Spinal cord (tissue), 10 donors: ENCODE data around the gene DAPK1. TPM values are rescaled to one million over a fixed set of nuclear protein-coding genes. Genes with fewer than 3 reads are reported as not detected.

Experiments used
- DNase-seq, 6 donors: peaks; one replicate each; pipeline versions ENCODE4 v3.0.0 to v3.0.0-alpha.2; 2013 to 2015; ENCODE audit warnings: low spot score in 6 of 6, low read depth in 4 of 6
- H3K27ac ChIP-seq: one replicate; pipeline ENCODE4 v1.5.1; 2013; ENCODE audit warnings: low read depth, low read length, control low read depth
- H3K27me3 ChIP-seq: one replicate; pipeline ENCODE4 v1.6.1; 2013; ENCODE audit warnings: low read length; ENCODE audit not compliant: control insufficient read depth, insufficient read depth
- H3K36me3 ChIP-seq: one replicate; pipeline ENCODE4 v1.6.1; 2013; ENCODE audit warnings: low read length; ENCODE audit not compliant: control insufficient read depth, insufficient read depth
- H3K4me1 ChIP-seq: one replicate; pipeline ENCODE4 v1.6.1; 2013; ENCODE audit warnings: low read length; ENCODE audit not compliant: control insufficient read depth, insufficient read depth
- H3K4me3 ChIP-seq: one replicate; pipeline ENCODE4 v1.5.1; 2013; ENCODE audit warnings: low read depth, low read length, control low read depth
- H3K9me3 ChIP-seq: one replicate; pipeline ENCODE4 v1.6.1; 2013; ENCODE audit warnings: low read length; ENCODE audit not compliant: control insufficient read depth, insufficient read depth
- WGBS: methylation state at CpG from one replicate; pipeline ENCODE4 v1.1.5; 2013; ENCODE audit warnings: missing lambda C conversion rate; ENCODE audit not compliant: insufficient coverage; 5-methylcytosine and 5-hydroxymethylcytosine counted together
- polyA plus RNA-seq, 2 donors: library from polyadenylated mRNA; unstranded; fragments of 120-200 nt; gene quantifications; one replicate each; pipeline ENCODE4 v1.2.1, GENCODE V29; 2013; ENCODE audit not compliant: insufficient read length in 2 of 2
- total RNA-seq, 2 donors: library from RNA; depleted of rRNA in 1 of 2; stranded (reverse); fragments of 120-200 nt in 1 of 2; fragments of >200 nt in 1 of 2; gene quantifications; one replicate each; pipeline versions ENCODE4 v1.2.3 to v1.2.4, GENCODE V29; 2013 to 2014
- donor health status: healthy.

Gene DAPK1
- total and polyA plus RNA-seq, 4 donors, result 53.3 to 82.6 (median 77.9) TPM

GRCh38 chr9:87610200-87611155 is 112.8 kb downstream of the DAPK1 start:
- no peak overlapping the region for H3K4me3 ChIP-seq
- H3K36me3 ChIP-seq, result peaks cover 16% of the 10 kb centered on the region
- 87% methylated on average over 7 of the region's 12 CpGs for WGBS
- H3K27ac ChIP-seq, result no peak overlapping the region
- no peaks in the 10 kb centered on the region for H3K27me3 ChIP-seq
- H3K4me1 ChIP-seq, result peaks cover 21% of the 10 kb centered on the region
- DNase-seq, result no peak
- no peaks in the 10 kb centered on the region for H3K9me3 ChIP-seq

- no peak for DNase-seq
- no peaks in the 10 kb centered on the region for H3K27me3 ChIP-seq
- no peak overlapping the region for H3K27ac ChIP-seq
- no peaks in the 10 kb centered on the region for H3K9me3 ChIP-seq
- no peak overlapping the region for H3K4me3 ChIP-seq
- H3K36me3 ChIP-seq, result peaks cover 14% of the 10 kb centered on the region
- peaks cover 13% of the 10 kb centered on the region for H3K4me1 ChIP-seq
- 100% methylated on average over 3 of the region's 4 CpGs for WGBS
These were observed 114.1 kb downstream of the DAPK1 start for GRCh38 chr9:87611776-87612175.

- H3K27me3 ChIP-seq, result no peaks in the 10 kb centered on the region
- DNase-seq, result no peak
- H3K4me1 ChIP-seq, result peaks cover 13% of the 10 kb centered on the region
- H3K9me3 ChIP-seq, result no peaks in the 10 kb centered on the region
- 100% methylated on average over 1 of the region's 3 CpGs for WGBS
- H3K4me3 ChIP-seq, result no peak overlapping the region
- peak overlapping the region; percentile 37 for H3K27ac ChIP-seq
- H3K36me3 ChIP-seq, result peaks cover 15% of the 10 kb centered on the region
These were observed 114.9 kb downstream of the DAPK1 start for GRCh38 chr9:87612536-87612935.

DNA sequence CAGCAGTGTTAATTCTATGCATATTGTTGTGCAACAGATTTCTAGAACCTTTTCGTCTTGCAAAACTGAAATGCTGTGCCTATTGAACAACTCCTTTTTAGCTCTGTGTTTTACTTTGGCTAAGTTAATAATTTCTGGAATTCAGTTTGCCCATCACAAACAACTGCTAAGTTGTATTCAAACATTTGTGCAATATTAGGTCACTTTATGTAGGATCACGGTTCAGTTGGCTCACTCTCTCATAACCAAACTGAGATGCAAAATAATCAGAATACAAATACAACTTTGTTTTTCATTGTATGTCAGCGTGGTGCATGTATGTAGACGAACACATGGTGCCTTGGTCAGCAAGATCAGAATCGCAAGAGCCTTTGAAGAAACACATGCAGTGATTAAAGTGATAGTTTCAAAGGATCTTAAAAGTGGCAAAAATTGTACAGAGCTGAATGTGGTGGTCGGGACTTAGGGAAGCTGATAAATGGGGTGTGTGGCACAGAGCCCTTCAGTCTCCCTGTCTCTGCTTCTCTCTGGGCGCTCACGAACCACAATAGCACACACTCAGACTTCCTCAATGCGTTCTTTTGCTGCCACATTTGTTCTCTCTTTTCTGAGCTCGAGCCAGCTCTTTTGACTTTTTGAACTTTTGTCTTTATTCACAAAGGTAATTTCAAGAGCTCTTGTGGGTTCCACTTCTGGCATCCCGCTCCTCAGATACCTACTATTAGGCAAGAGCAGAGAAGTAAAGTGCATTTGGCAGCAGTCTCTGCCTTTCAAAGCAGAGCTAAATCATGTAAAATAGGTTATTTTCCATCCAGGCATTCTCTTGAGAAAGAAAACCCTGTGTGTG is 115.8 kb downstream of the DAPK1 start:
- Histone ChIP-seq H3K9me3 (no peaks in the 10 kb centered on the region), H3K27me3 (no peaks in the 10 kb centered on the region), H3K27ac (no peak overlapping the region), H3K4me1 (peaks cover 12% of the 10 kb centered on the region), H3K36me3 (peaks cover 18% of the 10 kb centered on the region), H3K4me3 (no peak overlapping the region)
- DNase-seq, result peak in 5 of 6 donors; percentile 24 to 84 (median 53)
- WGBS, result 24% methylated on average over 4 of the region's 11 CpGs

- Histone ChIP-seq H3K4me1 (peaks cover 8% of the 10 kb centered on the region), H3K27ac (no peak overlapping the region), H3K27me3 (no peaks in the 10 kb centered on the region), H3K4me3 (no peak overlapping the region), H3K36me3 (peaks cover 26% of the 10 kb centered on the region), H3K9me3 (no peaks in the 10 kb centered on the region)
- 83% methylated on average over 7 of the region's 7 CpGs for WGBS
- no peak for DNase-seq
These were observed 116.7 kb downstream of the DAPK1 start for GRCh38 chr9:87614397-87614796.

DNA sequence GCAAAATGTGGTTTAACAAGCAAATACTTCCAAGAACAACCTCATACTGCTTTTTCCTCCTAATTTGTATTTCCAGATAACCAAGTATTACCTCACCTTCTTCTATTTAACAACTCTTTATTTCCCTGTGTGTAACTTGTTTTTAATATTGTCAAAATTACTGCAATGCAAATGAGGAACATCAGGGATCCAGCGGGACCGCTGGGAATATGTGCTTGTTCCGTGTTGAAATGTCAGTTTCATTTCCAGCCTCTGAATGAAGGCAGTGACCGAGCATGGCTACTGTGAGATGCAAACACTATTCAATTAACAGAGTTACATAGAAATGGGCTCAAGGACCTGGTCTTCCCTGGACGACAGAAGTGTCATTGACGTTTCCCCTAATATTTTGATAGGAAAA is 117.5 kb downstream of the DAPK1 start:
- Histone ChIP-seq H3K27me3 (no peaks in the 10 kb centered on the region), H3K4me1 (peaks cover 16% of the 10 kb centered on the region), H3K27ac (no peak overlapping the region), H3K4me3 (no peak overlapping the region), H3K9me3 (no peaks in the 10 kb centered on the region), H3K36me3 (peaks cover 30% of the 10 kb centered on the region)
- no CpG with 5 or more reads among the region's 6 CpGs for WGBS
- no peak for DNase-seq

- 100% methylated on average over 3 of the region's 6 CpGs for WGBS
- H3K4me3 ChIP-seq, result no peak overlapping the region
- H3K36me3 ChIP-seq, result peaks cover 30% of the 10 kb centered on the region
These were observed 118.0 kb downstream of the DAPK1 start for GRCh38 chr9:87615547-87616148.

GRCh38 chr9:87618226-87618625 is 120.6 kb downstream of the DAPK1 start:
- H3K27ac ChIP-seq, result no peak overlapping the region

More at GRCh38 chr9:87615547-87616148, 118.0 kb downstream of the DAPK1 start:
- Histone ChIP-seq H3K4me1 (peaks cover 21% of the 10 kb centered on the region), H3K27ac (no peak overlapping the region), H3K27me3 (no peaks in the 10 kb centered on the region), H3K9me3 (no peaks in the 10 kb centered on the region)
- DNase-seq, result no peak

DNA sequence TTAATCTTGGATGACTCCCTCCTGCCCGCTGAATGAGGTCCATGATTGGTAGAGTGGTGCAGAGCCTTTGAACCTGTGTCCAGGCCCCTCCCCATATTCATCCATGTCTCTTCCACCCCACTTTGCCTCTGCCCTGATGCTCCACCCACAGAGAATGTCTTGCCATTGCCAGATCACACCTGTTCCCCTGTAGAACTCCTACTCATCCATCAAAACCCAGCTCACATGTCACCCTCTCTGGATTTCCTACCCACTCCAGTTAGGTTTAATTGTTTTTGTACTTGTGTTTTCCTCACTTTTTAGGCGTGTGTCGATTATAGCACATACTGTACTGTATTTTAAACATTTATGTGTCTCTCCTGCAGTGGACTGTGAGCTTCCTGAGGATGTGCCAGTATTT is 121.3 kb downstream of the DAPK1 start:
- no peaks in the 10 kb centered on the region for H3K9me3 ChIP-seq
- no peak for DNase-seq
- H3K4me1 ChIP-seq, result peaks cover 43% of the 10 kb centered on the region
- WGBS, result no CpG with 5 or more reads among the region's 3 CpGs
- H3K4me3 ChIP-seq, result no peak overlapping the region
- no peak overlapping the region for H3K27ac ChIP-seq
- H3K27me3 ChIP-seq, result no peaks in the 10 kb centered on the region
- H3K36me3 ChIP-seq, result peaks cover 27% of the 10 kb centered on the region

More at GRCh38 chr9:87618226-87618625, 120.6 kb downstream of the DAPK1 start:
- Histone ChIP-seq H3K36me3 (peaks cover 27% of the 10 kb centered on the region), H3K9me3 (no peaks in the 10 kb centered on the region), H3K4me3 (no peak overlapping the region), H3K27me3 (no peaks in the 10 kb centered on the region), H3K4me1 (peaks cover 42% of the 10 kb centered on the region)
- WGBS, result no CpG with 5 or more reads among the region's 2 CpGs
- DNase-seq, result no peak
